M059J (cell line): ENCODE results near the gene TPMT. TPM values are rescaled to one million over a fixed set of nuclear protein-coding genes. Genes with fewer than 3 reads are reported as not detected.

Experiments
- total RNA-seq: library from RNA; depleted of rRNA; stranded (reverse); fragments of >200 nt; shearing (Covaris generic); gene quantifications from 2 replicates; pipeline ENCODE4 v1.2.3, GENCODE V29; 2014; rRNA removed

The TPMT gene
- total RNA-seq, 1 experiment from 2014 or later: 58.4 TPM

Other genes starting within 250 kb of the TPMT start
- gene KIF13A, start 167.4 kb downstream of the TPMT start, total RNA-seq: 27.2 and 60.1 TPM in 2 replicates
- 1.9 and 3.4 TPM in 2 replicates for gene NHLRC1, start 32.4 kb downstream of the TPMT start, total RNA-seq
- 11.1 and 20.5 TPM in 2 replicates for gene KDM1B, start 345 bp upstream of the TPMT start, total RNA-seq
- gene DEK, start 109.5 kb upstream of the TPMT start, total RNA-seq: 326 and 338 TPM in 2 replicates
- gene RNF144B, start 232.3 kb upstream of the TPMT start, total RNA-seq: 5.4 and 8.6 TPM in 2 replicates